ENCODE measurements around the gene AGBL5.

DNA sequence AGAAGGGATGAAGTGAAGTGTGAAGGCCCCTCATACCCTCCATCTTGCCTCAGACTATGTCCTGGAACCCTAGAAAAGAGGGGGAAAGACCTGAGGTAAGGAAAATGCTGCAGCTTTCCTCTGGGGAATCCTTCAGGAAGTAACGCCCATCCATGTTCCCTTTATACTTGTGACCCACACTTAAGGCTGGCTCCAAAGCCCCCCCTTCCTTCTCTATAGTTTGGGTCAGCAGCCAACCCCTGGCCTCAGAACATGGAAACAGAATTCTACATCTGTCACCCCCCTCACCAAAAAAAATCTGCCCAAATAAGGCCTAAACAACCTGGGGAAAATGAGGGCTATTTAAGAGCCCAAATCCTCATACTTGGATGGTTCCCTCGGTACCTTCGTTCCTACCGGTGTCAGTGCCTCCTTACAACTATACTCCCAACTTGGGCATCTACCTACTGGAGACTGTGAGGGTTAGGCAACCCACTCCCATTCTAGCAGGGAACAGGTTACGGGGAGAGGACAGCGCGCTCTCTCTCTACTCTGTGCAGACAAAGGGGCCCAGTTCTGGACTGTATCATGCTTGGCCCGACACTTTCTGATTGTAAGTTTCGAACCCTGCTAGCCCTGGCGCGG is 19.3 kb downstream of the AGBL5 start:
- TF ChIP-seq, protein P1, sequence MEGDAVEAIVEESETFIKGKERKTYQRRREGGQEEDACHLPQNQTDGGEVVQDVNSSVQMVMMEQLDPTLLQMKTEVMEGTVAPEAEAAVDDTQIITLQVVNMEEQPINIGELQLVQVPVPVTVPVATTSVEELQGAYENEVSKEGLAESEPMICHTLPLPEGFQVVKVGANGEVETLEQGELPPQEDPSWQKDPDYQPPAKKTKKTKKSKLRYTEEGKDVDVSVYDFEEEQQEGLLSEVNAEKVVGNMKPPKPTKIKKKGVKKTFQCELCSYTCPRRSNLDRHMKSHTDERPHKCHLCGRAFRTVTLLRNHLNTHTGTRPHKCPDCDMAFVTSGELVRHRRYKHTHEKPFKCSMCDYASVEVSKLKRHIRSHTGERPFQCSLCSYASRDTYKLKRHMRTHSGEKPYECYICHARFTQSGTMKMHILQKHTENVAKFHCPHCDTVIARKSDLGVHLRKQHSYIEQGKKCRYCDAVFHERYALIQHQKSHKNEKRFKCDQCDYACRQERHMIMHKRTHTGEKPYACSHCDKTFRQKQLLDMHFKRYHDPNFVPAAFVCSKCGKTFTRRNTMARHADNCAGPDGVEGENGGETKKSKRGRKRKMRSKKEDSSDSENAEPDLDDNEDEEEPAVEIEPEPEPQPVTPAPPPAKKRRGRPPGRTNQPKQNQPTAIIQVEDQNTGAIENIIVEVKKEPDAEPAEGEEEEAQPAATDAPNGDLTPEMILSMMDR (IDR thresholded peaks at IDR 0.05; ENCODE audit: borderline replicate concordance, extremely low read depth, low read length, poor library complexity, severe bottlenecking) = no peak
- no peak for TF ChIP-seq EZH2 (IDR thresholded peaks at IDR 0.05; ENCODE audit: borderline replicate concordance, low read depth, low read length, severe bottlenecking)

Data from DND-41 (cell line).